ENCODE results near the gene KREMEN2. TPM values are rescaled to one million over a fixed set of nuclear protein-coding genes. Genes with fewer than 3 reads are reported as not detected.
A peak's percentile ranks its signal among the peaks of the same experiment; 100 is the strongest.

Gene KREMEN2
- total and polyA plus RNA-seq, 2 of the 8 experiments (the other 6 are each of a cell fraction or from before 2014, with no cell fraction given): 6.6 to 7.0 TPM

DNA sequence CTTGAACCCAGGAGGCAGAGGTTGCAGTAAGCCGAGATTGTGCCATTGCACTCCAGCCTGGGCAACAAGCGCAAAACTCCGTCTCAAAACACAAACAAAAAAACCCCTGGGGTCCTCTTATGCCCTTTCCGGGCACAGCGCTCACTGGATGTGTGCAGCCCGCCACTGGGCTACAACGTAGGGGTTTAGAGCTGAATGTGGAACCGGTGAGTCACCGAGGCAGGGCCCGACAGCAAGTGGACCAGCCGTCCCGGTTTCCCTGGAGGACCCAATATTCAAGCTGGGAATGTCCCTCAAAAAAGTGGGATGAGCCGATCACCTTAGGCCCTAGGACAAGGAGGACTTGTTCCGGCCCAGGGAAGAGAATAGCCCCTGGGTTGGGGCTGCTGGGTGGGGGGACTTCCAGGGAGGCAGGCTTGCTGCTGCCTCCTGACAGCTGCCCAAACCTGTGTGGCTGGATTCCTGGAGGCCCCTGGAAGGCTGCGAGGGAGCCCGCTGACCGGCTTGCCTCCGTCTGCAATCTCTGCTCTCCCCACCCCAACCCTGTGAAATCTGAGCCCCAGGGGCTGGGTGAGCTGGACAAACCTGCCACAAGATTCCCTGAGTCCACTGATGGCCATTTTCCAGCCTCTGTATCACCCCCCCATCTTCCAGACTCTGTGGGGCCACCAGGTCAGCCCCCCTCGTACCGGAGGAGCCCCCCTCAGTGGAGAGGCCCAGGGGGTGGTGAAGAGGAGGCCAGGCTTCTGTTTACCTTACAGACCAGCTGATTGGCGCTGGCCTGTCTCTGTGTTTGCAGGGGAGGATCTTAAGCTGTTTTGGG lies 45.7 kb downstream of the KREMEN2 start (continued):
- TF ChIP-seq GABPA (IDR thresholded peaks at IDR 0.05; ENCODE audit: borderline replicate concordance, insufficient read depth, low read length): 0 out of 2 replicates have a peak, but pooled peaks have one; percentile 35
- no peak for TF ChIP-seq NRF1 (IDR thresholded peaks at IDR 0.05; ENCODE audit: low read depth, low read length)
- TF ChIP-seq POLR2A (IDR thresholded peaks at IDR 0.05; ENCODE audit: control extremely low read depth in 1 of 2, low read depth in 2 of 2, low read length in 2 of 2): peak; percentile 66 to 80
- TF ChIP-seq MAFK (IDR thresholded peaks at IDR 0.05; ENCODE audit: low read depth, low read length): no peak
- TF ChIP-seq GTF2F1 (IDR thresholded peaks at IDR 0.05; ENCODE audit: borderline replicate concordance, low read depth, low read length): no peak
- TF ChIP-seq CTBP2 (IDR thresholded peaks at IDR 0.05; ENCODE audit: borderline replicate concordance, insufficient read depth, insufficient read length, low read length): peak; percentile 98
- TF ChIP-seq HDAC2 (IDR thresholded peaks at IDR 0.05; ENCODE audit: borderline replicate concordance in 1 of 2, low read depth in 2 of 2, low read length in 2 of 2): peak in 1 of 2 experiments; percentile 84; a peak in 1 of 4 replicates
- peak in 1 of 2 experiments; percentile 21 for TF ChIP-seq BCL11A (IDR thresholded peaks at IDR 0.05; ENCODE audit: low read depth in 2 of 2, low read length in 2 of 2)
- TF ChIP-seq TBP (IDR thresholded peaks at IDR 0.05; ENCODE audit: low read depth, low read length): peak; percentile 69; the same call in 1 of the 2 replicates
- peak; percentile 73 for TF ChIP-seq POLR2AphosphoS5 (IDR thresholded peaks at IDR 0.05; ENCODE audit: low read depth, low read length)
- TF ChIP-seq TEAD4 (IDR thresholded peaks at IDR 0.05; ENCODE audit: low read depth, low read length): peak; percentile 95
- peak; percentile 77 for TF ChIP-seq TAF1 (IDR thresholded peaks at IDR 0.05; ENCODE audit: low read depth, low read length)
- peak; percentile 90; the same call in 1 of the 2 replicates for TF ChIP-seq TCF12 (IDR thresholded peaks at IDR 0.05; ENCODE audit: low read depth, low read length)
- no peak for TF ChIP-seq SRF (IDR thresholded peaks at IDR 0.05; ENCODE audit: low read depth, low read length)
- TF ChIP-seq, protein P1, sequence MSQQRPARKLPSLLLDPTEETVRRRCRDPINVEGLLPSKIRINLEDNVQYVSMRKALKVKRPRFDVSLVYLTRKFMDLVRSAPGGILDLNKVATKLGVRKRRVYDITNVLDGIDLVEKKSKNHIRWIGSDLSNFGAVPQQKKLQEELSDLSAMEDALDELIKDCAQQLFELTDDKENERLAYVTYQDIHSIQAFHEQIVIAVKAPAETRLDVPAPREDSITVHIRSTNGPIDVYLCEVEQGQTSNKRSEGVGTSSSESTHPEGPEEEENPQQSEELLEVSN (IDR thresholded peaks at IDR 0.05): no peak
- TF ChIP-seq SIN3A (conservative IDR thresholded peaks at IDR 0.05 in 1 of 2, IDR thresholded peaks at IDR 0.05 in 1 of 2; ENCODE audit: low read depth in 1 of 2, low read length in 2 of 2): peak; percentile 92 to 94; a peak in 3 of 4 replicates
- peak; percentile 24 for TF ChIP-seq TAF7 (optimal IDR thresholded peaks at IDR 0.05; ENCODE audit: borderline replicate concordance, low read depth, low read length)
- TF ChIP-seq SP1 (IDR thresholded peaks at IDR 0.05; ENCODE audit: low read depth, low read length): peak; percentile 99
- TF ChIP-seq SIX5 (IDR thresholded peaks at IDR 0.05; ENCODE audit: low read depth, low read length): no peak
- TF ChIP-seq CREB1 (IDR thresholded peaks at IDR 0.05): peak; percentile 10; the same call in 1 of the 2 replicates
- TF ChIP-seq ZNF274 (IDR thresholded peaks at IDR 0.05; ENCODE audit: borderline replicate concordance, extremely low read depth, low read length): no peak
- TF ChIP-seq, protein P2, sequence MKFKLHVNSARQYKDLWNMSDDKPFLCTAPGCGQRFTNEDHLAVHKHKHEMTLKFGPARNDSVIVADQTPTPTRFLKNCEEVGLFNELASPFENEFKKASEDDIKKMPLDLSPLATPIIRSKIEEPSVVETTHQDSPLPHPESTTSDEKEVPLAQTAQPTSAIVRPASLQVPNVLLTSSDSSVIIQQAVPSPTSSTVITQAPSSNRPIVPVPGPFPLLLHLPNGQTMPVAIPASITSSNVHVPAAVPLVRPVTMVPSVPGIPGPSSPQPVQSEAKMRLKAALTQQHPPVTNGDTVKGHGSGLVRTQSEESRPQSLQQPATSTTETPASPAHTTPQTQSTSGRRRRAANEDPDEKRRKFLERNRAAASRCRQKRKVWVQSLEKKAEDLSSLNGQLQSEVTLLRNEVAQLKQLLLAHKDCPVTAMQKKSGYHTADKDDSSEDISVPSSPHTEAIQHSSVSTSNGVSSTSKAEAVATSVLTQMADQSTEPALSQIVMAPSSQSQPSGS (IDR thresholded peaks at IDR 0.05; ENCODE audit: low read length): no peak
